ENCODE results near the gene VWA5B1.

VWA5B1 gene

DNA sequence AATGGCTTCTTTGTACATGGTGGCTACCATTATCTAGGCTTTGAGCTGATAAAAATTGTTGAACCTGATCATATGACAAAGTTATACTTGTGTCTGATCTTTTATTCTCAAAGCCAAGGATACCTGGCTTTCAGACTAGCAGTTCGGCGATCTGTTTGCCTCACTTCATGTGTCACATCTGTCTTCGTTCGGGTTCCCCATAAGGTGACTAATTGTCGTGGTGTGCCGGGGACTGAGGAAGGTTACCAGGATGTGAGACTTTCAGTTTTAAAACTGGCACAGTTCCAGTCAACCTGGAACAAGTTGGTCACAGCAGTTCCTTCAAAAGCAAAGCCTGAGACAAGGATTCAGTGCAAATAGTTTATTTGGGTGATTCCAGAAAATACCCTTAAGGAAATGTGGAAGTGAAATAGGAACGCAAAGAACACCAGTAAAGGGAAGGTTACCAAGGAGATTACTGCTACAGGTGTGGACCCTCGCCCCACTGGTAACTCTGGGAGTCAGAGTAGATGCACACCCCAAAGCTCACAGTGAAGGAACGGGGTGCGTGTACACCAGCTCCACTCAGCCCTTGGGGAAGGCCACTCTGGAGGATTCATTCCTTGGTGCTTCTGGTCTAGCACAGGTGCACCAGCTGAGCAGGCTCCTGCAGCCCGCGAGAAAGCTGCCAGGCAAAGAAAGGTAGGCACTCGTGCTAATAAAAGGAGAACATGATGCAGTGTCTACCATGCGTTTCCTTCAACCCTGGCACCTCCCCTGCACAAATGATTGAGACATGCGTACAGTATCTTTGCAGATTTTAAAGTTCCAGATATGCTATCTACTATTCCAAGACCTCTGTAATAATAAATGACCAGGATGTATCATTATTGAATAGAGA lies 69.0 kb downstream of the VWA5B1 start:
- TF ChIP-seq CTCF (IDR thresholded peaks at IDR 0.05) = no peak
- Mint-ChIP-seq H3K4me3 (no peak overlapping the region), H3K27me3 (ENCODE audit: low read depth, poor library complexity) (peaks cover 76% of the 10 kb centered on the region), H3K27ac (no peak overlapping the region), H3K36me3 (ENCODE audit: low read depth) (no peaks in the 10 kb centered on the region), H3K9me3 (no peaks in the 10 kb centered on the region), H3K4me1 (peaks cover 11% of the 10 kb centered on the region)
- no peak for DNase-seq

DNA sequence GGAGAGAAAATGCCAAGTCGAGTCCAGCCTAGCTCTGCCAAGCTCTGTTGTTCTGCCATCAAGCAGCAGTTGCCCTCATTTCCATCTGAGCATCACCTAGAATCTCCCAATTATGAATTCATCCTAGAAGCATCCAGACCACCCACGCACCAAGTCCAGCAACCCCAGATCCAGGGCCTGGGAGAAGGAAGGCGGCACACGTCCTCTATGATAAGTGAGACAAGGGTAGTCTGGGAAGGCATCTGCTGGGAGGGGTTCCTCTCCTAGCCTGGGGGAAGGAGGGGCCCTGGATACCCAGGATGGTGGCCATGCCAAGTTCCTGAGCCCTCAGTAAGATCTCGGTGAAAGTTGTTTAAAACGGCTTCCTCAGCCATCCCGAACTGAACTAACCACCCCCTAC lies 70.7 kb downstream of the VWA5B1 start:
- no peak for TF ChIP-seq CTCF (IDR thresholded peaks at IDR 0.05)
- Mint-ChIP-seq H3K27ac (no peak overlapping the region), H3K4me1 (peaks cover 11% of the 10 kb centered on the region), H3K27me3 (ENCODE audit: low read depth, poor library complexity) (peaks cover 88% of the 10 kb centered on the region), H3K9me3 (no peaks in the 10 kb centered on the region), H3K4me3 (no peak overlapping the region), H3K36me3 (ENCODE audit: low read depth) (no peaks in the 10 kb centered on the region)
- no peak for DNase-seq

DNA sequence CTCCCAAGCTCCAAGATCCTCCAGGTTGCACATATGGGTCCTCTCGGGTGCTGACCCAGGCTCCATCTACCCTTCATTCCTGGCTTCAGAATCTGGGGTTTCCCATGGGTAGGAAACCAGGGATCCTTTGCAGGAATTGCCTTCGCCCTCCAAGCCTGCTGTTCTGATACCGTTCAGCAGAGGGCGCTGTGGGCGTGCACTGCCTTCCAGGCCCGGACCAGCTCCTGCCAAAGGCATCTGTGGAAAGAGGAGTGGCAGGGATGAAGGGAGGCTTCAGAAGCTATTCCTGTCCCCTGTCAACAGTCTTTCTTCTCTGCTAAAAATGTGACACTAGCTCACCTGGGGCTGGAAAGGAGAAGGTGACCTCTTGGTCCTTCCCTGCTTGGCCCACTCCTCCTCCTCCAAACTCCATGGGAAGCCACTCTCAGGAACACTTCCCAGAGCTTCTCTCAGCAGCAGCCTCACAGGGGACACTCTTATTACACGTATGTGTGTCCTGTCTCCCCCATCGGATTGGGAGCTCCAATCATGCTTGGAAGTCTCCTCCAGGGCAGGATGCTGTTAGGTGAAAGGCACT lies 71.2 kb downstream of the VWA5B1 start:
- DNase-seq = peak; percentile 88

GRCh38 chr1:20362856-20363255 lies 72.2 kb downstream of the VWA5B1 start:
- DNase-seq = no peak
- TF ChIP-seq CTCF (IDR thresholded peaks at IDR 0.05) = no peak
- H3K4me1 Mint-ChIP-seq = peaks cover 21% of the 10 kb centered on the region
- H3K27ac Mint-ChIP-seq = no peak overlapping the region
- H3K27me3 Mint-ChIP-seq (ENCODE audit: low read depth, poor library complexity) = peaks cover 96% of the 10 kb centered on the region
- no peak overlapping the region for H3K4me3 Mint-ChIP-seq
- no peaks in the 10 kb centered on the region for H3K36me3 Mint-ChIP-seq (ENCODE audit: low read depth)
- no peaks in the 10 kb centered on the region for H3K9me3 Mint-ChIP-seq

More for the DNA sequence above, 71.2 kb downstream of the VWA5B1 start:
- no peak overlapping the region for H3K4me3 Mint-ChIP-seq
- H3K36me3 Mint-ChIP-seq (ENCODE audit: low read depth) = no peaks in the 10 kb centered on the region
- H3K4me1 Mint-ChIP-seq = peaks cover 11% of the 10 kb centered on the region
- TF ChIP-seq CTCF (IDR thresholded peaks at IDR 0.05) = peak; percentile 93
- no peak overlapping the region for H3K27ac Mint-ChIP-seq
- H3K27me3 Mint-ChIP-seq (ENCODE audit: low read depth, poor library complexity) = peaks cover 93% of the 10 kb centered on the region
- no peaks in the 10 kb centered on the region for H3K9me3 Mint-ChIP-seq

- peaks cover 11% of the 10 kb centered on the region for H3K4me1 Mint-ChIP-seq
Observed at GRCh38 chr1:20365421-20366055, 74.9 kb downstream of the VWA5B1 start.

More at GRCh38 chr1:20365421-20366055, 74.9 kb downstream of the VWA5B1 start:
- Mint-ChIP-seq H3K27ac (no peak overlapping the region), H3K36me3 (ENCODE audit: low read depth) (no peaks in the 10 kb centered on the region), H3K27me3 (ENCODE audit: low read depth, poor library complexity) (peaks cover 99% of the 10 kb centered on the region), H3K9me3 (no peaks in the 10 kb centered on the region), H3K4me3 (peak overlapping the region; percentile 61)
- TF ChIP-seq CTCF (IDR thresholded peaks at IDR 0.05) = no peak
- DNase-seq = no peak

All from nephron progenitor cell (in vitro differentiated cells).